Measurements from ENCODE around the gene MLLT10.

DNA sequence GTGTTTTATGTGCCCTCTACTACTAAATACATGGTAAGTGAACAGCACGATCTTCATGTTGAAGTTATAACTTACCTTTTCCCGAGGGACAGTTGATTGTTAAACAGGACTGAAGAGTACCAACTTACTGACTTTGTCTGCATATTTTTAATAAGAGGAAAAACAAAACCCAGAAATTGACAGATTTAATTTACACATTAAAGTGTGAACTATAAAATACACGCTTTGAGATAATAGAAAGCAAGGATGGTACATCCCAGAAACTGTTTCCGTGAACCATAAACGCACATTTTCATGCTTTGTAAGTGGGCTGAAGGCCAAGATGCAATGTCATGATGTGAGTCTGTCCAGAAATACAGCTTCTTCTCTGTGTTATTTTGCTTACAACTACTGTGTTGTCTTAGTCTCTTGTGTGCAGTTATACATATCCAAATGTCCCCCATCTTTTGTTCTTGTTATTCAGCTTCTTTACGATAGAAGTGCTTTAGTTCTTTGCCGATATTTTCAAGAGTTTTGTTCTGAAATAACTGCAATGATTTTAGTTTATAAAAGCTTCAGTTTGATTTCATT, 190.1 kb downstream of the MLLT10 start:
- no peak for TF ChIP-seq GATA3 (IDR thresholded peaks at IDR 0.05; ENCODE audit: low read depth, low read length)
- TF ChIP-seq GATA2 (IDR thresholded peaks at IDR 0.05; ENCODE audit: low read depth, low read length) = no peak

Measured in SH-SY5Y (cell line).